ENCODE measurements around the gene CRYBG2. TPM values are rescaled to one million over a fixed set of nuclear protein-coding genes. Genes with fewer than 3 reads are reported as not detected.

Gene CRYBG2
- polyA plus RNA-seq, 1 donor (not counting 4 experiments of a cell fraction or from before 2014, with no cell fraction given), result 7.9 TPM

GRCh38 chr1:26283279-26283853 lies 70.6 kb downstream of the CRYBG2 start:
- Histone ChIP-seq H3K4me1 (ENCODE audit: control insufficient read depth, extremely low read depth, insufficient read depth, low read length) (peaks cover 49% of the 10 kb centered on the region), H4K20me1 (ENCODE audit: control insufficient read depth, extremely low read depth, insufficient read depth, low read length) (peaks cover 14% of the 10 kb centered on the region), H3K79me2 (ENCODE audit: control insufficient read depth, insufficient read depth, low read length) (peaks cover 21% of the 10 kb centered on the region), H3K27ac (ENCODE audit: control insufficient read depth, insufficient read depth, low read length) (no peak overlapping the region), H3K9me3 (ENCODE audit: control insufficient read depth, low read depth, low read length) (no peaks in the 10 kb centered on the region), H3K4me3 (ENCODE audit: control insufficient read depth in 2 of 3, extremely low read depth in 1 of 3, insufficient read depth in 2 of 3, low read depth in 1 of 3, low read length in 3 of 3) (no peak overlapping the region), H3K36me3 (ENCODE audit: control insufficient read depth in 2 of 2, extremely low read depth in 1 of 2, insufficient read depth in 2 of 2, low read length in 2 of 2) (peaks cover 17 to 27% of the 10 kb centered on the region in 2 experiments), H2AFZ (ENCODE audit: control insufficient read depth, low read length) (no peak overlapping the region), H3K9me1 (ENCODE audit: control insufficient read depth, extremely low read depth, insufficient read depth, low read length) (peaks cover 3% of the 10 kb centered on the region), H3K27me3 (ENCODE audit: control insufficient read depth, extremely low read depth, insufficient read depth, low read length) (no peaks in the 10 kb centered on the region), H3K4me2 (ENCODE audit: control insufficient read depth, extremely low read depth, insufficient read depth, low read depth, low read length) (no peak overlapping the region), H3K9ac (ENCODE audit: control insufficient read depth, extremely low read depth, insufficient read depth, low read length) (no peak overlapping the region)
- DNase-seq (ENCODE audit: low read depth, low spot score), result no peak
- no peak for TF ChIP-seq EZH2 (IDR thresholded peaks at IDR 0.05; ENCODE audit: low read length)
- TF ChIP-seq, protein P1, sequence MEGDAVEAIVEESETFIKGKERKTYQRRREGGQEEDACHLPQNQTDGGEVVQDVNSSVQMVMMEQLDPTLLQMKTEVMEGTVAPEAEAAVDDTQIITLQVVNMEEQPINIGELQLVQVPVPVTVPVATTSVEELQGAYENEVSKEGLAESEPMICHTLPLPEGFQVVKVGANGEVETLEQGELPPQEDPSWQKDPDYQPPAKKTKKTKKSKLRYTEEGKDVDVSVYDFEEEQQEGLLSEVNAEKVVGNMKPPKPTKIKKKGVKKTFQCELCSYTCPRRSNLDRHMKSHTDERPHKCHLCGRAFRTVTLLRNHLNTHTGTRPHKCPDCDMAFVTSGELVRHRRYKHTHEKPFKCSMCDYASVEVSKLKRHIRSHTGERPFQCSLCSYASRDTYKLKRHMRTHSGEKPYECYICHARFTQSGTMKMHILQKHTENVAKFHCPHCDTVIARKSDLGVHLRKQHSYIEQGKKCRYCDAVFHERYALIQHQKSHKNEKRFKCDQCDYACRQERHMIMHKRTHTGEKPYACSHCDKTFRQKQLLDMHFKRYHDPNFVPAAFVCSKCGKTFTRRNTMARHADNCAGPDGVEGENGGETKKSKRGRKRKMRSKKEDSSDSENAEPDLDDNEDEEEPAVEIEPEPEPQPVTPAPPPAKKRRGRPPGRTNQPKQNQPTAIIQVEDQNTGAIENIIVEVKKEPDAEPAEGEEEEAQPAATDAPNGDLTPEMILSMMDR (optimal IDR thresholded peaks at IDR 0.05 in 1 of 3, IDR thresholded peaks at IDR 0.05 in 1 of 3, conservative IDR thresholded peaks at IDR 0.05 in 1 of 3; ENCODE audit: extremely low read depth in 1 of 3, insufficient read depth in 2 of 3, low read length in 3 of 3), result no peak
- no peak for FAIRE-seq
- dilution Hi-C loops (cut with MboI; ENCODE audit: extremely low pct_ligation_motif_present, low sequenced_read_pairs), result no loop called here

DNA sequence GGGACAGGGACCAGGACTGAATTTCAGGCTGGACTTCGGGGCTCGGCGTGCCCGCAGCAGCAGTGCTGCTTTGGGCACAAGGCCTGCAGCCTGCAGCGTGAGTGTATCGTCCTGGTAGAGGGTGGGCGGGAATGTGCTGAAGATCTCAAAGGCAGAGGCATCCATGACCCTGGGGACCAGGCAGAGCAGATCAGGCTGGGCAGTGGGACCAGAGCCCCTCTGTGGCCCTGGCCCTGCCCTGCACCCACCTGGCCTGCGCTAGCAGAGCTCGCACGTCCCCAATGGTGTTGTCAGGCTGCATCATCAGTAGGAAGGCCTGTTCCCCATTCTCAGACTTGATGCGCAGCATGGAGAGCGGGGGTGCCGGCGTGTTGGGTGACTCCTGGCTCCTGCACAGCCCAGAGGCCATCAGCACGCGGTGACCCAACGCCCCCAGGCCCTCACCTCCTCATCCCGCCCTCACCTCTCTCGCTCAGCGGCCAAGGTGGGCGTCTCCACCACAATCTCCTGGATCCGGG lies 71.5 kb downstream of the CRYBG2 start:
- TF ChIP-seq, protein P1 (optimal IDR thresholded peaks at IDR 0.05 in 1 of 3, IDR thresholded peaks at IDR 0.05 in 1 of 3, conservative IDR thresholded peaks at IDR 0.05 in 1 of 3; ENCODE audit: extremely low read depth in 1 of 3, insufficient read depth in 2 of 3, low read length in 3 of 3), result no peak
- TF ChIP-seq EZH2 (IDR thresholded peaks at IDR 0.05; ENCODE audit: low read length), result no peak
- FAIRE-seq (no peak), DNase-seq (ENCODE audit: low read depth, low spot score) (no peak)
- dilution Hi-C loops (cut with MboI; ENCODE audit: extremely low pct_ligation_motif_present, low sequenced_read_pairs), result no loop called here
- Histone ChIP-seq H3K9me3 (ENCODE audit: control insufficient read depth, low read depth, low read length) (no peaks in the 10 kb centered on the region), H3K9ac (ENCODE audit: control insufficient read depth, extremely low read depth, insufficient read depth, low read length) (no peak overlapping the region), H3K9me1 (ENCODE audit: control insufficient read depth, extremely low read depth, insufficient read depth, low read length) (peaks cover 3% of the 10 kb centered on the region), H2AFZ (ENCODE audit: control insufficient read depth, low read length) (no peak overlapping the region), H3K27ac (ENCODE audit: control insufficient read depth, insufficient read depth, low read length) (no peak overlapping the region), H3K36me3 (ENCODE audit: control insufficient read depth in 2 of 2, extremely low read depth in 1 of 2, insufficient read depth in 2 of 2, low read length in 2 of 2) (peaks cover 18 to 28% of the 10 kb centered on the region in 2 experiments), H3K4me3 (ENCODE audit: control insufficient read depth in 2 of 3, extremely low read depth in 1 of 3, insufficient read depth in 2 of 3, low read depth in 1 of 3, low read length in 3 of 3) (no peak overlapping the region), H3K4me1 (ENCODE audit: control insufficient read depth, extremely low read depth, insufficient read depth, low read length) (peaks cover 58% of the 10 kb centered on the region), H3K4me2 (ENCODE audit: control insufficient read depth, extremely low read depth, insufficient read depth, low read depth, low read length) (no peak overlapping the region), H3K79me2 (ENCODE audit: control insufficient read depth, insufficient read depth, low read length) (peaks cover 21% of the 10 kb centered on the region), H3K27me3 (ENCODE audit: control insufficient read depth, extremely low read depth, insufficient read depth, low read length) (no peaks in the 10 kb centered on the region), H4K20me1 (ENCODE audit: control insufficient read depth, extremely low read depth, insufficient read depth, low read length) (peaks cover 14% of the 10 kb centered on the region)
